Prostate gland (tissue), 2 donors: Measurements from ENCODE around the gene TOP3B.
"Not testable (repeated sequence)": the region's sequence is repeated elsewhere in the genome, so short reads cannot be mapped to it uniquely, and the experiment has no call there.

ENCODE experiments used
- POLR2A ChIP-seq: fragments of 450-650 bp; IDR thresholded peaks from one replicate; pipeline ENCODE4 v1.6.1; 2016; ENCODE audit warnings: antibody characterized with exemption, mild to moderate bottlenecking
- POLR2AphosphoS5 ChIP-seq: sonication (generic); formaldehyde crosslinking; IDR thresholded peaks from one replicate; pipeline ENCODE4 v1.6.1; 2017; ENCODE audit warnings: antibody characterized with exemption
- TF ChIP-seq, protein P1 (sequence below), 4 experiments: fragments of 200-600 bp in 2 of 4; fragments of 450-650 bp in 2 of 4; sonication (generic) in 2 of 4; IDR thresholded peaks; 1 replicate in 3 of 4; 2 replicates in 1 of 4; pipeline ENCODE4 v1.5.1; 2016 to 2019; ENCODE audit warnings: antibody characterized with exemption in 4 of 4, mild to moderate bottlenecking in 2 of 4, moderate library complexity in 2 of 4

DNA sequence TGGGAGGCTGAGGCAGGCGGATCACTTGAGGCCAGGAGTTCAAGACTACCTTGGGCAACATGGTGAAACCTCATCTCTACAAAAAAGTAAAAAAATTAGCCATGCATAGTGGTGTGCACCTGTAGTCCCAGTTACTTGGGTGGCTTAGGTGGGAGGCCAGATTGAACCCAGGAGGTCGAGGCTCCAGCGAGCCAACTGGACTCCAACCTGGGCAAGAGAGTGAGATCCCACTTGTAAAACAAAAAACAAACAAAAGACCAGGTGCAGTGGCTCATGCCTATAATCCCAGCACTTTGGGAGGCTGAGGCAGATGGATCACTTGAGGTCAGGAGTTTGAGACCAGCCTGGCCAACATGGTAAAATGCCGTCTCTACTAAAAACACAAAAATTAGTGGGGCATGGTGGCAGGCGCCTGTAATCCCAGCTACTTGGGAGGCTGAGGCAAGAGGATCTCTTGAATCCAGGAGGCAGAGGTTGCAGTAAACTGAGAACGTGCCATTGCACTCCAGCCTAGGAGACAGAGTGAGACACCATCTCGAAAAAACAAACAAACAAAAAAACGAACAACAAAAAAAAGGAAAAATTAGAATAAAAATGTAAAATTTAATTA lies 68.4 kb downstream of the TOP3B start:
- TF ChIP-seq, protein P1, sequence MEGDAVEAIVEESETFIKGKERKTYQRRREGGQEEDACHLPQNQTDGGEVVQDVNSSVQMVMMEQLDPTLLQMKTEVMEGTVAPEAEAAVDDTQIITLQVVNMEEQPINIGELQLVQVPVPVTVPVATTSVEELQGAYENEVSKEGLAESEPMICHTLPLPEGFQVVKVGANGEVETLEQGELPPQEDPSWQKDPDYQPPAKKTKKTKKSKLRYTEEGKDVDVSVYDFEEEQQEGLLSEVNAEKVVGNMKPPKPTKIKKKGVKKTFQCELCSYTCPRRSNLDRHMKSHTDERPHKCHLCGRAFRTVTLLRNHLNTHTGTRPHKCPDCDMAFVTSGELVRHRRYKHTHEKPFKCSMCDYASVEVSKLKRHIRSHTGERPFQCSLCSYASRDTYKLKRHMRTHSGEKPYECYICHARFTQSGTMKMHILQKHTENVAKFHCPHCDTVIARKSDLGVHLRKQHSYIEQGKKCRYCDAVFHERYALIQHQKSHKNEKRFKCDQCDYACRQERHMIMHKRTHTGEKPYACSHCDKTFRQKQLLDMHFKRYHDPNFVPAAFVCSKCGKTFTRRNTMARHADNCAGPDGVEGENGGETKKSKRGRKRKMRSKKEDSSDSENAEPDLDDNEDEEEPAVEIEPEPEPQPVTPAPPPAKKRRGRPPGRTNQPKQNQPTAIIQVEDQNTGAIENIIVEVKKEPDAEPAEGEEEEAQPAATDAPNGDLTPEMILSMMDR (IDR thresholded peaks at IDR 0.05), result not testable (repeated sequence)
- TF ChIP-seq POLR2AphosphoS5, POLR2A: not testable (repeated sequence)
